ENCODE results near the gene DCLK2.

- no peak for TF ChIP-seq CTCF (IDR thresholded peaks at IDR 0.05)
- no peak for TF ChIP-seq POLR2A (IDR thresholded peaks at IDR 0.05)
- no peak for TF ChIP-seq POLR2AphosphoS5 (IDR thresholded peaks at IDR 0.05)
These were observed 132.8 kb downstream of the DCLK2 start for GRCh38 chr4:150211016-150211415.
